ENCODE measurements around the gene INSR. TPM values are rescaled to one million over a fixed set of nuclear protein-coding genes. Genes with fewer than 3 reads are reported as not detected.

The INSR gene
- total RNA-seq, 1 donor from 2014 or later, result 39.3 TPM

DNA sequence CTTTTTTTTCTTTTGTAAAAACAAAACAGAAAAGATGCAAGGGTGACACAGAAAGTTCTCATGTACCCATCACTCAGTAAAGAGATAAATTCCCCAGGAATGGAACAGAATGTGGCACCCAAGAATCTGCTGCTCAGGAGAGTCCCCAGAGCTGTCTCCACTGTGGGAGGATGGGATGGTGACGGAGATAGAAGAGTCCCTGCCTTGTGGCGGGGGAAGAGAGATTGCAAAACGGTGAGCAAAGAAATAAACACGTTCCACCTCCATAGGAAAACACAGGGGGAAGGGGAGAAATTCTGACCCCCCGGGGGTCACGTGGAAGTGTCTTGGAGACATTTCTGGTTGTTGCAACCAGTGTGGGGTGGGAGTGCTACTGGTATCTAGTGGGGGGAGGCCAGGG lies 76.4 kb downstream of the INSR start:
- Histone ChIP-seq H3K4me1 (peaks cover 0 to 6% of the 10 kb centered on the region in 2 donors), H3K36me3 (no peaks in the 10 kb centered on the region), H3K4me3 (no peak overlapping the region), H3K27ac (no peak overlapping the region), H3K27me3 (no peaks in the 10 kb centered on the region), H3K9me3 (no peaks in the 10 kb centered on the region)
- intact Hi-C loops (cut with DNase I), result no loop called here
- no peak for DNase-seq (ENCODE audit: low spot score in 2 of 2)
- no peak for TF ChIP-seq CTCF (IDR thresholded peaks at IDR 0.05)

DNA sequence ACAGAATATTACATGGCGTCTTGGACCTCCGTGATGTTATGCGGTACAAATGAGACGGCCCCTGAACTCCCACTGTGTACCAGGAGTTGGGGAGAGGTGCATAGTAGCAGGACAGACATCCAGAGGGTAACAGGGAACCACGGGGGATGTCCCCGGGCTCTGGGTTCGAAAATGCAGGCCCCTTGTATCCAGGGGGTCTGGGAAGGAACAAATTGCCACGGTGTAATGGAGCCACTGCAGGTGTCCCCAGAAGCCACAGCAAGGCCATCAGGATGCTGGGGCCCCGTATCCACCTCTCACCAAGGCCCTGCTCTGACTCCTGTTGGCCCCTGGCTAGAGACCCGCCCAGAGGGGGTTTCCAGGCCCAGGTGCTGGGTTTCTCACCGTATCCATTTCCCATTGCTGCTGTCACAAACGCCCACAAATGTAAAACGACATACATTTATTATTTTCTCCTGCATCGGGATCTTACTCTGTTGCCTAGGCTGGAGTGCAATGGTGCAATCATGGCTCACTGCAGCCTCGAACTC lies 77.8 kb downstream of the INSR start:
- Histone ChIP-seq H3K9me3 (no peaks in the 10 kb centered on the region), H3K36me3 (no peaks in the 10 kb centered on the region), H3K4me1 (peaks cover 1 to 15% of the 10 kb centered on the region in 2 donors), H3K27ac (no peak overlapping the region), H3K4me3 (no peak overlapping the region), H3K27me3 (no peaks in the 10 kb centered on the region)
- intact Hi-C loops (cut with DNase I), result no loop called here
- no peak for TF ChIP-seq CTCF (IDR thresholded peaks at IDR 0.05)
- no peak for DNase-seq (ENCODE audit: low spot score in 2 of 2)

GRCh38 chr19:7215176-7215575 lies 79.0 kb downstream of the INSR start:
- intact Hi-C loops (cut with DNase I), result no loop called here
- no peaks in the 10 kb centered on the region for H3K36me3 ChIP-seq
- no peak overlapping the region for H3K27ac ChIP-seq
- no peaks in the 10 kb centered on the region for H3K9me3 ChIP-seq
- peaks cover 7 to 21% of the 10 kb centered on the region in 2 donors for H3K4me1 ChIP-seq
- no peaks in the 10 kb centered on the region for H3K27me3 ChIP-seq
- H3K4me3 ChIP-seq, result no peak overlapping the region
- no peak for DNase-seq (ENCODE audit: low spot score in 2 of 2)
- no peak for TF ChIP-seq CTCF (IDR thresholded peaks at IDR 0.05)

DNA sequence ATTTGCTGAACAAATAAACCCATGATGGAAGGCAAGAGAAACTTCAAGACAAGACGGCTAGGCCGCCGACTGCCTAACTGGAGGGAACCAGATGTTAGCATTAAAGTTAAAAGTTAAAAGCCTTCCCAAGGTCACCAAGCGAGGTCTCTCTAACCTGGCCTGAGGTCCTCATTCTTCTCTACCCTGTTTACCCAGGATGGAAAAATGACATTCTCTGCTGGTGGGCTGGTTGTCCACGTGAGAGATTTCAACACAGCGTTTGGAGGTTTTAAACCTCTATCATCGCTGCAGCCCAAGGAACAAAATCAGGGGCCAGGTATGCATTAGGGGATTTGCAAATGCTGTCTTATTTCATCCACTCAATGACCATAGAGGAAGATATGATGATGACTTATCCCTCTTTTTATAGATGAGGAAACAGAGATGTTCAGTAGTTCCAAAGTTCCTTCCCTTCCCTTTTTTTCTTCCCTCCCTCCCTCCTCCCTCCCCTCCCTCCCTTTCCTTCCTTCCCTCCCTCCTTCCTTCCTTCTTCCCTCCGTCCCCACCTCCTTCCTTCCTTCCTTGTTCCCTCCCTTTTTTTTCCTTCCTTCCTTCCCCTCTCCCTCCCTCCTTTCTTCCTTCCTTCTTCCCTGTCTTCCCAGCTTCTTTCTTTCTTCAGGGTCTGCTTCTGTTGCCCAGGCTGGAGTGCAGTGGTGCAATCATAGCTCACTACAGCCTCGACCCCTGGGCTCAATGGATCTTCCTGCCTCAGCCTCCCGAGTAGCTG lies 79.7 kb downstream of the INSR start:
- intact Hi-C loops (cut with DNase I), result no loop called here
- TF ChIP-seq CTCF (IDR thresholded peaks at IDR 0.05), result no peak
- Histone ChIP-seq H3K9me3 (no peaks in the 10 kb centered on the region), H3K4me1 (peaks cover 7 to 21% of the 10 kb centered on the region in 2 donors), H3K27me3 (no peaks in the 10 kb centered on the region), H3K4me3 (no peak overlapping the region), H3K36me3 (no peaks in the 10 kb centered on the region), H3K27ac (no peak overlapping the region)
- DNase-seq (ENCODE audit: low spot score in 2 of 2), result no peak

GRCh38 chr19:7213628-7214323 lies 80.4 kb downstream of the INSR start:
- TF ChIP-seq CTCF (IDR thresholded peaks at IDR 0.05), result no peak
- no peaks in the 10 kb centered on the region for H3K27me3 ChIP-seq
- intact Hi-C loops (cut with DNase I), result no loop called here
- DNase-seq (ENCODE audit: low spot score in 2 of 2), result no peak
- H3K36me3 ChIP-seq, result no peaks in the 10 kb centered on the region
- H3K4me1 ChIP-seq, result peaks cover 7 to 21% of the 10 kb centered on the region in 2 donors
- peak overlapping the region in 1 of 2 donors; percentile 9 for H3K27ac ChIP-seq
- no peaks in the 10 kb centered on the region for H3K9me3 ChIP-seq
- no peak overlapping the region for H3K4me3 ChIP-seq
